HK-2 (cell line): ENCODE results near the gene FAM13C.

Experiments
- DNase-seq: peaks from one replicate; pipeline ENCODE4 v3.0.0-alpha.2; 2018; ENCODE audit not compliant: unreplicated experiment

FAM13C gene

GRCh38 chr10:59361663-59362143 lies 646 bp downstream of the FAM13C start:
- DNase-seq, result no peak

GRCh38 chr10:59360605-59361405 lies 1.5 kb downstream of the FAM13C start:
- DNase-seq, result no peak

- DNase-seq, result no peak
Observed at GRCh38 chr10:59358576-59358975, 3.8 kb downstream of the FAM13C start.

GRCh38 chr10:59354434-59354833 lies 7.9 kb downstream of the FAM13C start:
- DNase-seq, result no peak

GRCh38 chr10:59350558-59350957 lies 11.8 kb downstream of the FAM13C start:
- no peak for DNase-seq

- DNase-seq, result no peak
Observed at GRCh38 chr10:59346321-59346720, 16.0 kb downstream of the FAM13C start.

- no peak for DNase-seq
Observed at GRCh38 chr10:59342723-59343122, 19.6 kb downstream of the FAM13C start.

- no peak for DNase-seq
Observed at GRCh38 chr10:59342000-59342399, 20.3 kb downstream of the FAM13C start.

GRCh38 chr10:59340285-59340684 lies 22.1 kb downstream of the FAM13C start:
- no peak for DNase-seq

- DNase-seq, result no peak
Observed at GRCh38 chr10:59339351-59339750, 23.0 kb downstream of the FAM13C start.

GRCh38 chr10:59337201-59337652 lies 25.1 kb downstream of the FAM13C start:
- no peak for DNase-seq

GRCh38 chr10:59336632-59337031 lies 25.7 kb downstream of the FAM13C start:
- no peak for DNase-seq

- DNase-seq, result no peak
Observed at GRCh38 chr10:59335497-59335896, 26.9 kb downstream of the FAM13C start.

- no peak for DNase-seq
Observed at GRCh38 chr10:59333701-59334100, 28.6 kb downstream of the FAM13C start.

- no peak for DNase-seq
Observed at GRCh38 chr10:59332581-59332980, 29.8 kb downstream of the FAM13C start.

GRCh38 chr10:59331661-59332060 lies 30.7 kb downstream of the FAM13C start:
- no peak for DNase-seq

- no peak for DNase-seq
Observed at GRCh38 chr10:59325116-59325515, 37.2 kb downstream of the FAM13C start.

GRCh38 chr10:59324597-59324996 lies 37.8 kb downstream of the FAM13C start:
- DNase-seq, result no peak

- DNase-seq, result no peak
Observed at GRCh38 chr10:59323831-59324401, 38.4 kb downstream of the FAM13C start.

GRCh38 chr10:59323036-59323459 lies 39.3 kb downstream of the FAM13C start:
- DNase-seq, result no peak

GRCh38 chr10:59322131-59322530 lies 40.2 kb downstream of the FAM13C start:
- DNase-seq, result no peak

- DNase-seq, result no peak
Observed at GRCh38 chr10:59320355-59320754, 42.0 kb downstream of the FAM13C start.

GRCh38 chr10:59319854-59320253 lies 42.5 kb downstream of the FAM13C start:
- DNase-seq, result no peak
